ENCODE data around the gene TRMT11.

DNA sequence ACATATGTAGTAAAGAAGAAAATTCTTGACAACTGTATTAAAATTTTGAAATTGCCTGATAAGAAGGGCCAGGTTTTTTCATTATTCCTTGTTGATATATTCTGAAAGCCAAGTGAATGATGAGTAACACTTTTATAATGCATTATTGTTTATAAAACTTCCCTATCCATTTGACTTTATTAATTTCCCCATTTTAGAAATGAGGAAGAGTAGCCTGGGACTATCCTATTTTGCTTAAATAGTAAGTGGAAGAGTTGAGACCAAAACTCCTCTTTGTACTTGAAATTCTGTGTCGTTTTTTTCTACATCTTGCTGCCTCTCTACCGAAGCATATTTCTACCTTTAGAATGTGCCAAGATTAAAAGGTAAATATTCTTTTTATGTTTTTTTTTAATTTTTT lies 39.7 kb downstream of the TRMT11 start:
- TF ChIP-seq, protein P1, sequence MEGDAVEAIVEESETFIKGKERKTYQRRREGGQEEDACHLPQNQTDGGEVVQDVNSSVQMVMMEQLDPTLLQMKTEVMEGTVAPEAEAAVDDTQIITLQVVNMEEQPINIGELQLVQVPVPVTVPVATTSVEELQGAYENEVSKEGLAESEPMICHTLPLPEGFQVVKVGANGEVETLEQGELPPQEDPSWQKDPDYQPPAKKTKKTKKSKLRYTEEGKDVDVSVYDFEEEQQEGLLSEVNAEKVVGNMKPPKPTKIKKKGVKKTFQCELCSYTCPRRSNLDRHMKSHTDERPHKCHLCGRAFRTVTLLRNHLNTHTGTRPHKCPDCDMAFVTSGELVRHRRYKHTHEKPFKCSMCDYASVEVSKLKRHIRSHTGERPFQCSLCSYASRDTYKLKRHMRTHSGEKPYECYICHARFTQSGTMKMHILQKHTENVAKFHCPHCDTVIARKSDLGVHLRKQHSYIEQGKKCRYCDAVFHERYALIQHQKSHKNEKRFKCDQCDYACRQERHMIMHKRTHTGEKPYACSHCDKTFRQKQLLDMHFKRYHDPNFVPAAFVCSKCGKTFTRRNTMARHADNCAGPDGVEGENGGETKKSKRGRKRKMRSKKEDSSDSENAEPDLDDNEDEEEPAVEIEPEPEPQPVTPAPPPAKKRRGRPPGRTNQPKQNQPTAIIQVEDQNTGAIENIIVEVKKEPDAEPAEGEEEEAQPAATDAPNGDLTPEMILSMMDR (conservative IDR thresholded peaks at IDR 0.05) = no peak
- TF ChIP-seq EZH2 (IDR thresholded peaks at IDR 0.05; ENCODE audit: low read depth) = no peak

Measured in PC-9 (cell line).